HAP-1 (cell line): Measurements from ENCODE around the gene NREP.

Experiments
- DNase-seq, 2 experiments: peaks; one replicate each; pipeline ENCODE4 v3.0.0-alpha.2; 2016 to 2020; ENCODE audit warnings: low spot score in 2 of 2
- H3K27me3 ChIP-seq: fragments of 250-450 bp; sonication (Bioruptor Pico); 2 replicates; pipeline ENCODE4 v1.5.1; 2020; ENCODE audit warnings: low read depth, mild to moderate bottlenecking, moderate library complexity
- H3K36me3 ChIP-seq: fragments of 250-450 bp; sonication (Bioruptor Pico); replicated peaks from 2 replicates; pipeline ENCODE4 v1.5.1; 2020; ENCODE audit warnings: mild to moderate bottlenecking
- H3K4me1 ChIP-seq: fragments of 250-450 bp; sonication (Bioruptor Pico); 2 replicates; pipeline ENCODE4 v1.5.1; 2020; ENCODE audit warnings: mild to moderate bottlenecking
- H3K4me3 ChIP-seq: fragments of 250-450 bp; sonication (Bioruptor Pico); 2 replicates; pipeline ENCODE4 v1.5.1; 2020; ENCODE audit warnings: mild to moderate bottlenecking, moderate library complexity
- H3K9me3 ChIP-seq: fragments of 250-450 bp; sonication (Bioruptor Pico); 2 replicates; pipeline ENCODE4 v1.5.1; 2020; ENCODE audit warnings: mild to moderate bottlenecking, moderate library complexity
- in situ Hi-C: fragments of 300-500 bp; cut with MboI; formaldehyde crosslinking; loops from 3 replicates; pipeline ENCODE4 v1.14.3; 2020; ENCODE audit warnings: low sequenced_read_pairs, inconsistent platforms, mixed read lengths

The NREP gene

DNA sequence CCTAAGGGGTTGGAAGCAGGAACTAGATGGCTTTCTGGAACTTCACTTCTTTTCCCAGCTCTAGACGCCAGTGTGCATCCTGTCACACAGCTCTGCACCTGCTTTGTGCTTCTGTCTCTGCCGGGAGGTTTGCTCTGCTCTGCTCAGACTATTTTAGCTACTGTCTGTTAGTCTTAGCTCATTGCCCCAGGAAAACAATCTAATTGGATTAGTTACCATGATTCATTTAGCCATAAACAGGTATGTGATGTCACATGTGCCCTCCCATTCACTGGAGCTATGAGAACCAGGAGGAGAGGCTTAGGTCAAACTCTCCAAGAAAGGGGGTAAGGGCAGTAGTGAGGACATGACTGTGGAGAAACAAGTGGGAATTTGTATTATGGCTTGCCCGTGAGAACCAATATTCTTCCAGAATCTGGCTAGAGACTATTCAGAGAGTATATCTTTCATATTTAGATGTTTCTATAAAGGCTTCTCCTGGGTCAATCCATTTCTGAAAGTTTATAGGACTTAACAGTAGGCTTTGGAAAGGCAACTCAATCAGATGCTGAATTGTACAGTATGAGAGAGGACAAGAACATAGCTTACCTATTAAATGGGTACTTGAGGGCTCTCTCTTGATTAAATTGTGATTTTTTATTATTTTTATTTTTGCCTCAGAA, 22.4 kb upstream of the NREP start:
- Histone ChIP-seq H3K27me3 (no peaks in the 10 kb centered on the region), H3K4me1 (peaks cover 17% of the 10 kb centered on the region), H3K9me3 (no peaks in the 10 kb centered on the region), H3K4me3 (no peak overlapping the region), H3K36me3 (no peaks in the 10 kb centered on the region)
- in situ Hi-C loops: no loop called here
- DNase-seq: no peak

DNA sequence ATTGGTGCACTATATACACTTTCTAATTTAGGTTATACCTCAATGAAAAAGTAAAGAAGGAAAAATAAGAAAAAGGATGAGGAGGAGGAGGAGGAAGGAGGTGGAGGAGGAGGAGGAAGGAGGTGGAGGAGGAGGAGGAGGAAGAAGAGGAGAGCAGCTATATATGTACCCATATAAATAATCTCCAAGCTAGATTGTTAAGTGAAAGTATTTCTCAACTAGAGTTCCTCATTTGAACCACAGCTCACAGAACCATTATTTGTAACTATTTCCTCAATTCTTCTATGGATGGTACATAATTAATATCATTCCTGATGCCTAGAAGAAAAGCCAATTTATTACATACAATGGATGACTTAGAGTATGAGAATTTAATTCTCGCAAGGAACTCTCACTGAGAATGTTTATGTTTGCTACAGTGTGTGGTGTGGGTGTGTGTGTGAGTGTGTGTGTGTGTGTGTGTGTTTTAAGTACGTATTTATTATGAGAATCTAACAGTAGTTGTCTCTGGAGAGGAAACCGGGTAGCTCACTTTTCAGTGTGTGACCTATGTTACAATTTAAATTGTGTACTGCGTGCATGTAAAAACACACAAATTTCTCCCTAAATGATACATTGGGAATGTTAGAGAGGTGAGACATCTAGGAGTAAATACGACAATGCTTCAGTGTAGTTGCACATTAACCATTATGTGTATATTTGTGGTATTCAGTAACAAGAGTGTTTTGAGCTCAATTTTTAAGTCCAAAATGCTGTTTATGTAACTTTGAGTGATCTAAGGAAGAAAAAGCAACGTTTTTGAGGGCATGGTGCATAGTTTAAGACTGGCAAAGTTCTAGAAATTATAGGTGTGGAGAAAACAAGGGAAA, 20.2 kb upstream of the NREP start:
- DNase-seq: no peak
- Histone ChIP-seq H3K9me3 (no peaks in the 10 kb centered on the region), H3K36me3 (no peaks in the 10 kb centered on the region), H3K27me3 (no peaks in the 10 kb centered on the region), H3K4me1 (peaks cover 19% of the 10 kb centered on the region), H3K4me3 (no peak overlapping the region)
- in situ Hi-C loops: no loop called here

DNA sequence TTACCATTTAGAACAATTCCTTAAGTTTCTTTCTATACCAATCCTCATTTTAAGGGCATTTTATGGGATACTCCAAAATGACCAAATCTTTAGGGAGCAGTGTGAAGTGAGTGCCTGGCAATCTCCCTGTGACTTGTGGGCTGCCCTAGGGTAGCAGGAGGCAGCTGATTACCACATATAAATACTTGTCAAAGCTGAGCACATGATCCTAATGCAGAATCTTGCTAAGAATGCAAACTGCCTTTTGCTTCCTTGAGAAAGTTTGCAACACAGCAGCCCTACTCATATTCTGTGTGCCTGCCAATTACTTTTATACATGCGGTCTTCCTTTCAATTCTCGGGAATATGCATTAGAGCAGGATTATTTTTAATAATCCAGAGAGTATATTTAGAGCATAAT, 18.2 kb upstream of the NREP start:
- H3K4me3 ChIP-seq: no peak overlapping the region
- no peak for DNase-seq
- in situ Hi-C loops: no loop called here
- no peaks in the 10 kb centered on the region for H3K9me3 ChIP-seq
- no peaks in the 10 kb centered on the region for H3K36me3 ChIP-seq
- peaks cover 19% of the 10 kb centered on the region for H3K4me1 ChIP-seq
- H3K27me3 ChIP-seq: no peaks in the 10 kb centered on the region

DNA sequence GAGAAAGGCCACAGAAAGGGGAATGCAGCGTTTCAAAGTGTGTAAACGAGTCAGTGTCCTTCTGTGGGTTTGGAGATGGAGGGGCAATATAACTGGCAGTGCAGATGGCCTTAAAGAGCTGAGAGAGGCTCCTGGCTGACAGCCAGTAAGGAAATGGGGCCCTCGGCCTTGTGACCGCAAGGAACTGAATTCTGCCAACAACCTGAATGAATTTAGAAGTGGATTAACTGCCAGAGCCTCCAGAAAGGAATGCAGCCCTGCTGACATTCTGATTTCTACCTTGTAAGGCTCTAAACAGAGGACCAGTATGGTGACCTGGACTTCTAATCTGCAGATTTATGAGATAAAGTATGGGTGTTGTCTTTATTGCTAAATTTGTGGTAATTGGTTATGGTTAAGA, 17.5 kb upstream of the NREP start:
- no peaks in the 10 kb centered on the region for H3K36me3 ChIP-seq
- DNase-seq: peak; percentile 39 to 64
- no peak overlapping the region for H3K4me3 ChIP-seq
- in situ Hi-C loops: no loop called here
- H3K9me3 ChIP-seq: no peaks in the 10 kb centered on the region
- peaks cover 12% of the 10 kb centered on the region for H3K4me1 ChIP-seq
- H3K27me3 ChIP-seq: no peaks in the 10 kb centered on the region

DNA sequence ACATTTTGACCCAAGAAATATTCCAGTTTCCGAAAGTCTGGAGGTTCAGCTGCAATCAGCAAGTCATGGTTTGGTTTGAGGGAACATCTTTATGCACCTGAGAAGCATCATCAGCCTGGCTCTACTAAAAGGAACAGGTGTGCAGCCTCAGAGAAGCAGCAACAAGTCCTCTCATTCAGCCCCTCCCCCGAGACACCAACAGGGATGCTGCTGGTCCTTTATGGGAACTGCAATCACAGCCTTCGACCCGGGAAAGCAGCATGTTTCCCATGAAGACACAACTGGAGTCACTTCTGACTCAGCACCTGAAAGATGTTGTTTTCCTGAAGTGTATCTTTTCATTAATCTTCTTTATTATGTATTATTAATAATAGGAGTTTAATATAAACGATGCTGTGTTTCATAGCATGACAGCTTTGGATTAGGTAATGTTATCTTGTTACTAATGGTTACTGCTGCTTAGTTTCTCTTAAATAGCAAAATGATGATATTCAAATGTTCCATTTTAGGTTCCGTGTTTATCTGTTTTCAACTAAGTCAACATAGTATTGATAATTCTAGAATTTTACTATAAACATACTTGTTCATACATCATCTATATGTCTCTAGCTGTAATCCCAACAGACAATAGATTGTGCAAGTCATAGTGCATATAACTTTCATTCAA, 15.6 kb upstream of the NREP start:
- H3K9me3 ChIP-seq: no peaks in the 10 kb centered on the region
- H3K27me3 ChIP-seq: no peaks in the 10 kb centered on the region
- in situ Hi-C loops: no loop called here
- H3K36me3 ChIP-seq: no peaks in the 10 kb centered on the region
- H3K4me3 ChIP-seq: no peak overlapping the region
- peaks cover 10% of the 10 kb centered on the region; the same call in 1 of the 2 replicates for H3K4me1 ChIP-seq
- DNase-seq: peak in 1 of 2 experiments; percentile 52

DNA sequence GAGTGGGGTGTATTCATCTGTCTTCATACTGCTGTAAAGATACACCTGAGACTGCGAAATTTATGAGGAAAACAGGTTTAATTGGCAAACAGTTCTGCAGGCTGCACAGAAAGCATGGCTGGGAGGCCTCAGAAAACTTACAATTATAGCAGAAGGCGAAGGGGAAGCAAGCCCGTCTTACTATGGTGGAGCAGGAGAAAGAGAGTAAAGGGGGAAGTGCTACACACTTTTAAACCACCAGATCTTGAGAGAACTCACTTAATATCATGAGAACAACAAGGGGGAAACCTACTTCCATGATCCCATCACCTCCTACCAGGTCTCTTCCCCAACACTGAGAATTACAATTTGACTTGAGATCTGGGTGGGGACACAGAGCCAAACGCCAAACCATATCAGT, 12.5 kb upstream of the NREP start:
- H3K4me1 ChIP-seq: peaks cover 23% of the 10 kb centered on the region
- DNase-seq: no peak
- H3K27me3 ChIP-seq: no peaks in the 10 kb centered on the region
- in situ Hi-C loops: no loop called here
- no peaks in the 10 kb centered on the region for H3K9me3 ChIP-seq
- no peak overlapping the region for H3K4me3 ChIP-seq
- no peaks in the 10 kb centered on the region for H3K36me3 ChIP-seq

DNA sequence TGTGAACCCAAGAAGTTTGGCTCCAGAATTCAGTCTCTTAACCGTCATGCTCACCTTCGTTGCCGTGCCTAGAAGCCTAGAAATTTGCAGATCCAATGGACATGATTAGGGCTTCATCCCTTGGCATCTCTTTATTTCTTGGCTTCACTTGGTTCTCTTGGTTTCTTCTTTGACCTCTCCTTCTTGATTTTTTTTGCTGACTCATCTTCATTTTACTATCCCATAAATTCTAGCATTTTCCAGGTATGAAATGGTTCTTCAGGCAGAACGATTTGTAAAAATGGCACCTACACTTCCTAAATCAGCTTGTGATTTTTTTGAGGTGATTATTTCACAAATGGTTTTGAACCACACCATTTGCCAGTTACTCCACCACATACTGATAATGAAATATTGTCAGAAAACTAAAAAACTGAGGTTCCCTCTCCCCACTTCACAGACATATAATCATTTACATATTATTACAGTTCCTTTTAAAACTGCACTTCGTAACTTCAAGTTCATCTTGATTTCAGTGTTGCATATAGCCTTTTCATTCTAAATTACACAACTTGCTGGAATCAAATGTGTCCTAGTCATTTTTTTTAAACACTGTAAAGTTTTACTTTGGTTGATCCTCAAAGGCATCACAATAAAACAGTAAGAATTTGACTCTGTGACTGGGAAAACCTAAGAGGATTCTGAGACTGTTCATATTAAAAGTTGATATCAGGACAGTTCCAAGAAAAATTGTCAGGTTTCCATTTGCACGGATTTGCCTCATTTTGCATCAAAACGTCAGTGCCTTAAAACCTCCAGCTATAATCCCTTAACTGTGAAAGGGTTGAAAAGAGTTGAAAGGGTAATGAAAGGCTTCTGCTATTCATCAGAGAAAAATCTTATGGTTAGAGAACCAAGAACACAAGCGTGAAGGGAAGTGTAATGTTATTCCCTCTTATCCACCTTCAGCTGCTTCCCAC, 8.9 kb upstream of the NREP start:
- Histone ChIP-seq H3K9me3 (no peaks in the 10 kb centered on the region), H3K36me3 (no peaks in the 10 kb centered on the region), H3K4me1 (peaks cover 16% of the 10 kb centered on the region), H3K27me3 (no peaks in the 10 kb centered on the region), H3K4me3 (no peak overlapping the region)
- in situ Hi-C loops: no loop called here
- peak in 1 of 2 experiments; percentile 77 for DNase-seq

DNA sequence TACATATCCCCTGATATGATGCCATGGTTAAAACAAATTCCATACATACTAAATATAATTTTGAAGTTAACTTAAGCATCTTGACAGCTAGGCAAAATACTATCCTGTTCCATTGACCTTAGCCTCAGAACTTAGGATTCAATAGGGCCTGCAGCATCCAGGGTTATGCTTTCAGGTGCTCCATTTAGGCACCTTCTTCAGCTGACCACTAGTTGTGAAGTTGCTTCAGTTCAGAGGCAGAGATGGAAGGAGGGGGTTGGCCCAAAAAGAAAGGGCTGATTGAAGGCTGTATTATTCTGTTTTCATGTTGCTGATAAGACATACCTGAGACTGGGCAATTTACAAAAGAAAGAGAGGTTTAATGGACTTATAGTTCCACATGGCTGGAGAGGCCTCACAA, 7.0 kb upstream of the NREP start:
- Histone ChIP-seq H3K27me3 (no peaks in the 10 kb centered on the region), H3K4me1 (peaks cover 16% of the 10 kb centered on the region), H3K36me3 (no peaks in the 10 kb centered on the region), H3K9me3 (no peaks in the 10 kb centered on the region), H3K4me3 (no peak overlapping the region)
- in situ Hi-C loops: no loop called here
- no peak for DNase-seq

DNA sequence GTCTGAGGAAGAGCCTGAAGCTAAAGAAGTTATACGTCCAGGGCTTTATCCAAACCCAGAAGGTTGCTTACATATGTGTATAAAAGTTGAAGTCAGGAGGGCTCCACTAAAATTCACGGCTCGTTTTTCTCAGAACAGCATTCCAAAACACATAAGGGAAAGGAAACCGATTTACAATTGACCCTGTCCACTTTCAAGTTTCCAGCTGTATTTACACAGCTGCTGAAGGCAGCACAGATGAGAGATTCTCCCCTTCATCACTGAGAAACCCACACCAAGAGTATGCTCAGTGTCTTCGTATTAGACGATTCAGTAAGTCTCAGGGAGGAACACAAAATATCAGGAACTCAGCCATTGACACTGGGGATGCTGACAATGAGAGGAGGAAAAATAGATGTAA, 5.9 kb upstream of the NREP start:
- Histone ChIP-seq H3K9me3 (no peaks in the 10 kb centered on the region), H3K4me1 (peaks cover 24% of the 10 kb centered on the region), H3K27me3 (no peaks in the 10 kb centered on the region), H3K36me3 (no peaks in the 10 kb centered on the region), H3K4me3 (no peak overlapping the region)
- in situ Hi-C loops: no loop called here
- no peak for DNase-seq

DNA sequence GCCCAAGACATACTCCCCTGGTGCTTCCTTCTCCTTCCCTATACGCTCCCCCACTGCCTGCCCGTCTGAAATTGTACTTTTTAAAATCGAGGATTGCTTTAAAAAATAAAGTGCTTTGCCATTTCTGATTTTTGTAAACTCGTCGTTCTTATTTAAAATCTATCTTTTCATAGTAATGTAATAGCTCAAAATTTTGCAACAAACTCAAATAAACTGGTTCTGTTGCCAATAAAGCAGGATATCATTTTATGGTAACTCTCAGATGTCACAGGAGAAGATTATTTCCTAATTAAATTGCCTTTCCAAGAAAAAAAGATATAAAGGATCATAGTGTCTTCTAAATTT, 1.3 kb upstream of the NREP start:
- no peaks in the 10 kb centered on the region for H3K9me3 ChIP-seq
- in situ Hi-C loops: no loop called here
- DNase-seq: no peak
- H3K4me1 ChIP-seq: peaks cover 29% of the 10 kb centered on the region
- H3K27me3 ChIP-seq: no peaks in the 10 kb centered on the region
- H3K36me3 ChIP-seq: no peaks in the 10 kb centered on the region
- peak overlapping the region; percentile 53 for H3K4me3 ChIP-seq

DNA sequence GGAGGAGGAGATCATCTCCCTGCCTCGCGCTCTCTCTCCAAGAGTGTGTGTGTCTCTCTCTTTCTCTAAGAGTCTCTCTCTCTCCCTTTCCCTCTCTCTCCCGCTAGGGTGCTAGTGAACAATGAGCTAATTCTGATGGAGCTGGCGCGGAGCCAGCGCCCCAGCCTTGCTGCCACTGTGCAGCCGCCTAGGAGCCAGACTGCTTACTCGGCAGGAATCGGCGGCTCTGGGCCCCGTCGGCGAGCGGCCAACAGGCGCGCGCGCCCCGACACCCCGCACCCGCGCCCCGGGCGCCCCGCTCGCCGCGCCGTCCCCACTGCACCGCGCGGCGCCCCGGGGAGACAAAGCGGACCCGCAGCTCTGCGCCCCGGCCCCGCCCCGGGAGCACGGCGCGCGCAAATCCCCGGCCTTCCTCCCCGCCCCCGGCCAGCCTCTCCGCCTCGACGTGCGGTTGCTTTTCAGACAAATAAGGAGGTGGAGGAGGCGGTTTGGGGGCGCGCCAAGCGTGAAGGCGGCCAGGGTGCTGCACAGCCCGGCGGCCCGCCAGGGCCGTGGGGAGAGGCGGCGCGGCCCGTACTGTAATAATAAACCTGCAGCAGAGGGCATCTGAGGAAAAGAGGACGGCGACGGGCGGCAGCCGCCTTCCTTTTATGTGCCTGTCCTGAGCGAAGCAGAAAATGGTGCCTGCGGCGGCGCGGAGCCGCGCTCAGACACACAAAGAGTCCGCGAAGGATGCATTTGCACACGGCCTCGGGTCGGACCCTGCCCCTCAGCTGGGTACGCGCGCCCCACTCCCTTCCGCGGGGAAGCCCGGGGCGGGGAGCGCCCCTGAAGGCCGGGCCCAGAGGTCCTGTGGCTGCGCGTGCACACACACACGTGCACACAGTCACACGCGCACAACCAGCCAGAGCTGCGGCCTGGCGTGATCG, 625 bp upstream of the NREP start:
- in situ Hi-C loops: no loop called here
- DNase-seq: peak; percentile 93 to 96
- Histone ChIP-seq H3K36me3 (no peaks in the 10 kb centered on the region), H3K27me3 (no peaks in the 10 kb centered on the region), H3K9me3 (no peaks in the 10 kb centered on the region), H3K4me1 (peaks cover 33% of the 10 kb centered on the region), H3K4me3 (peak overlapping the region; percentile 53)

DNA sequence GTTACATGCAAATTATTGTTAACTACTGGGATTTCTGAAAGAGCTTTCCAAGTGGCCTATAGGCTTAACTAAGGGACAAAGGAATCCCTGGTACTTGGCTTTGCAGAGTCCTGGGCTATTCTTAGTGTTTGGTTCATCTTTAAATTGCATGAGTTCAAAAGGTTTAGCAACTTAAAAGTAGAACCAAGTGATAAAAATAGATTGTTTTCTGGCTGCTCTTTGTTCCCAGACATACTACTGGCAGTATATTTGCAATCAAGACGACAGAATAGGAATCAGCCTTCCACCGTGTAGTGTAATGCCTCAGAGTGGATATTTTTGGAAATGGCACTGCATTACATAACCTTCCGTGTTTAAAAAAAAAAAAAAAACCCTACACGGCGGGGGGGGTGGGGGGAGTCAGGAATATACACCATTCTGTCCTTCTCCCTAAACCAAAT, 1.0 kb downstream of the NREP start:
- DNase-seq: peak in 1 of 2 experiments; percentile 69
- in situ Hi-C loops: no loop called here
- peak overlapping the region; percentile 53 for H3K4me3 ChIP-seq
- no peaks in the 10 kb centered on the region for H3K27me3 ChIP-seq
- peaks cover 39% of the 10 kb centered on the region for H3K4me1 ChIP-seq
- H3K9me3 ChIP-seq: no peaks in the 10 kb centered on the region
- H3K36me3 ChIP-seq: no peaks in the 10 kb centered on the region
